NB4 (cell line): ENCODE results near the gene SOX8.

Source experiments
- CTCF ChIP-seq: IDR thresholded peaks from one replicate; pipeline ENCODE4 v1.5.1; 2012; ENCODE audit warnings: low read depth, low read length
- MYC ChIP-seq: IDR thresholded peaks from 2 replicates; pipeline ENCODE4 v1.6.1; 2011; ENCODE audit warnings: low read depth, low read length

- TF ChIP-seq CTCF (no peak), MYC (no peak)
These were observed 4.4 kb upstream of the SOX8 start for GRCh38 chr16:977081-977701.
